NCI-H187 (cell line): ENCODE measurements around the gene FAM98A.

Experiments used
- DNase-seq, 2 experiments: peaks; one replicate each; lab custom pipeline; 2025; lab: John Stamatoyannopoulos, UW

FAM98A gene

DNA sequence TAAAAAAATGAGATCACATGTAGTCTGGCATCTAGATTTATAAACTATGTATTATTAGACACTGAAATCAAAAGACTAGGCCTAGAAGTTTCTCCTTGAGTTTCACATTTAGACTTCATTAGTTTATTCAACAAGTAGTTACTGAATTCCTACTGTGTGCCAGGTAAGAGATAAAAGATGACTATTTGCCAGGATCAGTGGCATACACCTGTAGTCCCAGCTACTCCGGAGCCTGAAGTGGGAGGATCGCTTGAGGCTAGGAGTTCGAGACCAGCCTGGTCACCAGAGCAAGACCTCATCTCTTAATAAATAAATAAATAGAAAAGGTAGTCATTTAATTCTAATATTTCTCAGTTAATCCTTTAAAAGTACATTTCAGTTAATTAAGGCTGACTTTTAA, 2.1 kb downstream of the FAM98A start:
- no peak for DNase-seq

DNA sequence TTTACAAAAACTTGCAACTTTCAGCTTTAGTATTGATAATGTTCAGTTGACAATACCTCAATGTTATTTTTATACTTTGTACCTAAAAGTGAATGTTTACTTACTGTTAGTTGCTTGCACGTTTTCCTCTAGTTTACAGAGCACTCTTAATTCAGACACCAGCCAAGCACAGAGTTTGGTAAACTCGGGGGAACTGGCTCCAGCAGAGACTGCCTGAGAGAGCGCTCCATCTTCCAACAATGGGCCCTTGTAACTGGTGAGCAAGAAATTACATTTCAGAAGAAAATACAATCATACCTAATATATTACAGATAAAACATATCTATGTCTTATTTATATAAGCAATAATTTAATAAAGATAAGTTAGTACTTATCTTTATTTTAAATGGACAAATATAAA, 3.7 kb downstream of the FAM98A start:
- no peak for DNase-seq

DNA sequence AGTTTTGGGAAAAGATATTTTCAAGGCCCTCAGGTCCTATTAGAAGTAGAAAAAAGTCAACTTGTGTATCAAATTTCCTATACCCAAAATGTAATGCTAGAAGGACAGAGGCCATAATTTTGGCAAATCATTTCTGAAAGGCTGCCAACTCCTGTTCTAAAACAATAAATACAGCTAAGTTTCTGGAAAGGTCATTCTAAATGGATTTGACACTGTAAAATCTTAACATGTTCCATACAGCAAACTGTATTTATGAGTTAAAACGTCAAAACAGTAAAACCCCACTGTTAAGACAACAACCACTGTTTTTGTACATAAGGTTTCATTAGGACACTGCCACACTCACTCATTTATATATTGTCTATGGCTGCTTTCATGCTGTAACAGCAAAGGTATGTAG, 9.7 kb downstream of the FAM98A start:
- no peak for DNase-seq

DNA sequence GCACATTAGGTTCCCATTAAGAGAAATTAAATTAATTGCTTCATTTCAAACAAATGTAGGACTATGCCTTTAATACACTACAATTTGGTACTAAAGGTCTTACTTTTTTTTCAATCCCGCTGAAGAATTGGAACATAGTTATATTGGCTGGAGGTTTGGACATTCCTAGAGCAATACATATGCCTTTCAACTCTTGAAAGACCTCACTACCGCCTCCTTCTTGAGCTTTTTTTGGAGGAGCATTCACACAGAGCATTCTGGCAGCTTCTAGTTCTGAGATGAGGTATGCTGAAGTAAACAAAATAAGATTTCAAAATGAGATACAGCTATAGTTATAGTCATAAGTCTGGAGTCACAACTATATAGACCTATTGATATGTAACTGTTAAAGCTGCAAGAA, 10.9 kb downstream of the FAM98A start:
- no peak for DNase-seq

DNA sequence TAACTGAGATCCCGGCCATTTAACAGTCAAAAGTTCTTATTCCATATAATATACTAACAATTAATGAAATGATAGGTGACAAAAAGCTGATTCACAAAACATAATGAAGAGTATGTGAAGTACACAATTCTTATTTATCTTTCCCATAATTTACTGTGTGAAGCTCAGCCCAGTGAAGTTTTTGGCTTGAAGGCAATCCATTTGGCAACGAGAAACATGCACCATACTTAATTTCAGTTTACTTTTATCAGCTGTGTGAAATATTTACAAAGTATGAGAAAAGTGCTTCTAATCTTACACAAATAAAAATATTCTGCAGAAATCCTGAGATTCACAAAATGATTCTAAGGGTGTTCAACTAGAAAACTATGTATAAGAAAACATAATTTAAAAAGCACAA, 12.3 kb downstream of the FAM98A start:
- DNase-seq, result no peak

DNA sequence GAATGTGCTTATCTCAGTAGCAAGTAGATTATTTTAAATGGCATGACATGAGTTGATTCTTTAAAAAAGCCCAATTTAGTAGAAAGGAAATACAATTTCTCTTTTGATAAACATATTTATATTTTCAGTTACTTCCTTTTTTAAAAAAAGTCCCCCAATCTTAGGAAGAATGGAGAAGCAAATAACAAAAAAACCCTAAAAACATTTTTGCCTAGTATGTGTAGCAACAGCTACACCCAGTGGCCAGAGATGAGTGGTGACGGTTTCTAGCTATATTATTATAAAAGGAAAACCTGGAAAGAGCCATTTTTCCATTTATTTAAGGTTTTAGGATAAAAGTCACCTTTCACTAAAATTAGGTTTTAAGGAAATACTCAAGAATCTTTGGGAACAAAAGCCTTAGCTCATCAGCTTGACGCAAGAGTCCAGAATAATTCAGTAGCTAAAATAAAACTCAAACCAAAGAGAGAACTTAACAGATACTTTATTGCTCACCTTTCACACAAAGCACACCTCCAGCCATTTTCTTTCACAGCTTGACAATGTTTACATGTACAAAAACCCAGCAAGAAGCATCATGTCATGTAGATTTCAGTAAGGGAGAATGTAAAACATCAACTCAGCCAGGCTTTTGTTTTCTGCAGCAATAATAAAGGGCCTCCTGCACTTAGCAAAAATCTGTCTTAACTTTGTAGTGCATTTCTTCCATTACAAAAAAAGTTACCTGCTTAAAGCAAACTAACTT, 15.7 kb downstream of the FAM98A start:
- DNase-seq, result no peak

DNA sequence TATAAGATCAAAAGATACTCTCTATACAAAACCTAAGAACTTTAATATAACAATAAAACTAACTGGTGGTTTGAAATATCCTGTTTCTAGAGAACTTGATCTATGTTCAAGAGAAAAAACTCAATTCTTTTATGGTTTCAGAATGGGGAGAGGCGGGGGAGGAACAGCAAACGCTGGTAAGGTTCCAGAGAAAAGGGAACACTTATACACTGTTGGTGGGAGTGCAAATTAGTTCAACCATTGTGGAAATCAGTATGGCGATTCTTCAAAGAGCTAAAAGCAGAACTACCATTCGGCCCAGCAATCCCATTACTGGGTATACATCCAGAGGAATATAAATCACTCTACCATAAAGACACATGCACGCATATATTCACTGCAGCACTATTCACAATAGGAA, 17.2 kb downstream of the FAM98A start:
- no peak for DNase-seq

DNA sequence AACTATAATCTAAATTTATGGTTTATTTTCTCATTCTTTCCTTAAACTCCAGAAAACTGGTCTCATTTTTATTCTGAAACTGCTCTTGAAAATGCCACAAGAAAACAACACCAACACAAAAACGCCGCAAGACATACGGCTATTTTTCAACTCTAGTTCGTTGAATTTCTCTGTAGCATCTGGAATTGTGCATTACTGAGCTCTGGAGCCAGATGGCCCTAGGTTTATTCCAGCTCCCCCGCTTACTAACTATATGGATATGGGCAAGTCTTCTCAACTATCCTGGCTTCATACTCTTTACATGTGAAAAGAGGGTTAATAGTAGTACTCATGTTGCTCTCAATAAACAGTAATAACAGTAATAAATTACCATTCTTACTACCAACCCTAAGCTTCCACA, 19.9 kb downstream of the FAM98A start:
- no peak for DNase-seq

DNA sequence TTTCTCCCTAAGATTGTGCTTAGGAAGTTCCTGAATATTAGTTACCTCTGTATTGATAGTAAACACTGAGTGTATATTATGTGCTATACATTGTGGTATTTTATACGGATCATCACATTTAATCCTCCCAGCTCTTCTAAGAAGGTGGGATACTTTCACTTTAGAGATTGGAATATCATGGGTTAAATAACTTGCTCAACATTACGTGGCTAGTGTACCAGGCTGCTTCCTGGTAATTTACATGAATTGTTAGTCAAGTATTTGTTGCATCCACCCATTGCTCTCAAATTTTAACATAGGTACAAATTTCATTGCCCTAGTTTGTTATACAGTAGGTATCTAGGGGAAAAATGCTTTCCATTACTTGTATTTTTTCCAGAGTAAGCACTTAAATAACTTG, 21.4 kb downstream of the FAM98A start:
- DNase-seq, result no peak

DNA sequence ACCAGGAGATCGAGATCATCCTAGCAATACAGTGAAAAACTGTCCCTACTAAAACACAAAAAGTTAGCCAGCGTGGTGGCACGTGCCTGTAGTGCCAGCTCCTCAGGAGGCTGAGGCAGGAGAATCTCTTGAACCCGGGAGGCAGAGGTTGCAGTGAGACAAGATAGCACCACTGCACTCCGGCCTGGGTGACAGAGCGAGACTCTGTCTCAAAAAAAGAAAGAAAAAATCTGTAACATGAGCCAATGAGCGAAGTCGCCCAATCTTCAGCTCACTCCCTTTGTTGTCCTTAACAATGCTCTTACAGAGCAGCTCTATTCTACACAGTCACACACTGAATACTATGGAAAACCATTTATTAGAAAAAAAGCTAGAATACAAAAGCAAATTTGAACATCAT, 22.0 kb downstream of the FAM98A start:
- DNase-seq, result no peak

DNA sequence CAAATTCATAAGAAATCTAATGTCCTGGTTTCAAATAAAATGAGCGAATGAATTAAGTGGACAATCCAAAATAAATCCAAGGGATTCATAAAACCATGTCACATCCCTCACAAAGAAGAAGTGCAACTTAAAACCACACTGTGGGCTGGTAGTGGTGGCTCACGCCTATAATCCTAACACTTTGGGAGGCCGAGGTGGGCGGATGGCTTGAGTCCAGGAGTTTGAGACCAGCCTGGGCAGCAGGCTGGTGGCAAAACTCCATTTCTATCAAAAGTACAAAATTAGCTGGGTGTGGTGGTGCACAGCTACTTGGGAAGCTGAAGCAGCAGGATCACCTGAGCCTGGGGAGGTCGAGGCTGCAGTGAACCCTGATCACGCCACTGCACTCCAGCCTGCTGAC, 25.4 kb downstream of the FAM98A start:
- no peak for DNase-seq

DNA sequence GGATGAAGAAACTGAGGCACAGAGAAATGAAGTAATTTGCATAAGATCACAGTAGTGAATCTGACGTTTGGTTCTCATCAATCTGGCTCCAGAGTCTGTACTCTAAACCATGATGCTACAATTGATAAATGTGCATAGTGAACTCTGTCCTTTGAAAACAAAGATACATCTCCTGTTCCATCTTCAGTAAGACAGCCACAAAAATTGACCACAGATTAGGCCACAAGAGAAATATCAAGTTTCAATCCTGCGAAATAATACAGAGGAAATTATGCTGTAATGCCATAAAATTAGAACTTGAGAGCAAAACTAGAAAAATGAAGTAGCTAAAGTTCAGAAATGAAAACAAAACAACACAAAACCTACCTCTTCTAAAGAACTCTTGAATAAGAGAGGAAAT, 28.4 kb downstream of the FAM98A start:
- DNase-seq, result no peak

DNA sequence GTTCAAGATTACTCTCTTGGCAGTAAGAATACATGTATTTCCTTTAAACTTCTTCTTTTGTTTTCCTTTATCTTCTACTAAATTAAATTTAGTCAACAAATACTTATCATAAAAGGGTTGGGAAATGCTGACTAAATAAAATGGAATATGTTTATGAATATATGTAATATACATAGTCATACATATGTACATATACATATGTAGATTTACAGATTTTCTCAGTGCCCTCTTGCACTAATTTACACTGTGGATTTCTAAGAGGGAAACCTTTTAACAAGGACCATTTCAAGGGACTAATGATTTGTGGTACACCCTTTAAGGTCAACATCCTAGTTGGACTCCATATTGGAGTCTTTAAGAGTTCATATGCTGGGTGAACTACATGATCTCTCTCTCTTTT, 37.2 kb downstream of the FAM98A start:
- DNase-seq, result no peak

DNA sequence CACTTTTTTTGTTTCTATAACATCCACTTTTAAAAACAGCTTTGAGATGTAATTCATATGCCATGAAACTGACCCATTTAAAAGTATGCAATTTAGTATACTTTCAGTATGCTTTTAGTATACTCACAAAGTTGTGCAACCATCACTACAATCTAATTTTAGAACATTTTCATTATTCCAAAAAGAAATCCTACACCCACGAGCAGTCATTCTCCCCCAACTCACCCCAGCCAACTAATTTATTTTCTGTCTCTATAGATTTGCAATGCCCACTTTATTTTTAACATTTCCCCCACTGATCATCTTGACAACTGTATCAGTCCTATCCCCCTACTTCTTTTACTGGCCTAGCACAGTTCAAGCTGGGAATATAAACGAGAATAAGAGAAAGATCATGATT, 39.1 kb downstream of the FAM98A start:
- DNase-seq, result no peak

DNA sequence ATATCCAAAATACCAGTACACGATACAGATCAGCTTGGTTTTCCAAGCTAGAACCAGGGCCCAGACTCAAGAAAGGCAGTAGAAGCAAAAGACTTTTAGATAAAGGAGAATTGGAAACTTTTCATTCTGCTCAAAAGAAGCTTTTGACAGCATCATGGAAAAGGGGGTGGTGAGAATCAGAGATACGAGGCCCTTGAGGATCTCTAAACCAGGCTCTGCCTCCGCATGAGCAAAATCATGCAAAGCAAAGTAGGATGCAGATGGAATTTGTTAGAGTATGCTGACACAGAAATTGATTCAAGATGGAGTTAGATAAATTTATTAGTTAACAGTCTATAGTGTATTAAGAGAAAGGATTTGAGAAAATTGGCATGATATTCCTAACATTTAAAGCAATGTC, 39.8 kb downstream of the FAM98A start:
- no peak for DNase-seq

DNA sequence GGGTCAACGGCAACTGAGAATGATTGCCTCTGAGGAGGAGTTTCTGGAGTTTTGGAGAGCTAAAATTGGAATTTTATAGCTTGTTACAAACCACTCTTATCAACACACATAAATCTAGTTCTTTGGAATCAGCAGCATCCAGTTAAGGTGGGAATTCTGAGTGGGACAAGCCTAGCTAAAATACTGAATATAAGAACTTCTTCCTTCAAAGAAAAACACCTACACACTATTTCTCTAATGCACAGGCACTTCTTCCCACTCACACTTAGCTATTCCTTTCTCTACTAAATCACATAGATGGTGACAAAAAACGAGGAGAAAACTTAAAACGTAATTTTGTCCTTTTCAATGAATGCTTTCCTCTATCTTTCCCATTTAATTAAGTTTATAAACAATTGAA, 43.4 kb downstream of the FAM98A start:
- no peak for DNase-seq

DNA sequence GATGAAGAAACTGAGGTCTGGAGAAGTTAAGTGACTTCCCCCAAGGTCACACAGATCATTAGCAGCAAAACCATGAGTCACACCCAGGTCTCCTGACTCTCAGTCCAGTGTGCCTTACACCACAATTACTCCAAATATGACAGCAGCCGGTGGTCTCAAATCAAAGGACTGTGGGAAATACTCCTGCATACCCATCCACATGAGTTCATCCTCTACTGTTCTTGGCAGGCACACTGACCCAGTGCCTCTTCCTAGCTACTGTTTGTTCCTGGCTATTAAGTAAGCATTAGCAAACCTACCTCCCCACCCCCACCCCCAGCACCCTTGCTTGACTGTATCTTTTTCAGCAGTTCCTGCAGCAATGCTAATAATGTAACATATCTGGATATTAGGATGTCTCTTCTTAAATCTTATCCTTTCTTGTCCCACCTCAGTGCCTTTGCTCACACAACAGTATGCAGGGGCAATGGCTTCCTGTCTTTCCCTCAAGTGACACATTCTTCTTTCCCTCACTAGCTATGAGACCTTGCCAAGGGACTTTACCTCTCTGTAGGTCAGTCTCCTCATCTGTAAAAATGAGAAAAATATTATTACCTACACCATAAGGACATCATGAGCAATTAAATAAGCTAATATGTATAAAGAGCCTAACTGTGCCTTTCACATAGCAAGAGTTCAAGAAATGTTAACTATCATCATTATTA, 46.2 kb downstream of the FAM98A start:
- DNase-seq, result no peak

DNA sequence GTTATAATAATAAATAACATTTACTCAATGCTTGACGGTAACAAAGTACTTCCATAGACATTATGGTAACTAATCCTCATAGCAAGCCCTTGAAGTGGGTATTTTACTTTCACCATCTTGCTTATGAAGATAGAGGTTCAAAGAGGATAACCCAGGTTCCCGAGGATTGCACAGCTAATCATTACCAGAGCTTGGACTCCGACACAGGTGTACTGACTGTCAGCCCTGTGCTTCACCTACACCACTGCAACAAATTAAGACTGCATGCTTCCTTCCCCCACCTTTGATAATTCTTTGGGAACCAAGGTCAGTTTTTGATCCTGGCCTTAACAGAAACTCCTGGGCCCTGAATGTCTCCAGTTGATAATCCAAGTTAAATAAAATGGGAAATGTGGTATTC, 48.9 kb downstream of the FAM98A start:
- no peak for DNase-seq

DNA sequence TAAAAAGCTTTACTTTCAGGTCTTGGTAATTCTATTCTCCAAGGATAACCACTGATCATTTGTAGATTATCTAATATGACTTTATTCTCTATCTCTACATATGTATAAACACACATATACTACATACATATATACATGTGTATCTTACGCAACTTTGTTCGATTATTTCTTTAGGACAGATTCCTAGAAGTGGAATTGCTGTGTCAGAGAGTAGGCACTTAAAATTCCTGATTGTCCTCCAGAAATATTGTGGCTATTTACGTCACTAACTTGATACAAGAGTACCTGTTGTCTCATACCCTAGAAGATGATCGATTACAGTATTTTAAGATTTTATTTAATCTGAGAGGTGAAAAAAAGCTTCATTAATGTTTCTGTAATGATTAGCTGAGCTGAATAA, 57.9 kb downstream of the FAM98A start:
- no peak for DNase-seq

DNA sequence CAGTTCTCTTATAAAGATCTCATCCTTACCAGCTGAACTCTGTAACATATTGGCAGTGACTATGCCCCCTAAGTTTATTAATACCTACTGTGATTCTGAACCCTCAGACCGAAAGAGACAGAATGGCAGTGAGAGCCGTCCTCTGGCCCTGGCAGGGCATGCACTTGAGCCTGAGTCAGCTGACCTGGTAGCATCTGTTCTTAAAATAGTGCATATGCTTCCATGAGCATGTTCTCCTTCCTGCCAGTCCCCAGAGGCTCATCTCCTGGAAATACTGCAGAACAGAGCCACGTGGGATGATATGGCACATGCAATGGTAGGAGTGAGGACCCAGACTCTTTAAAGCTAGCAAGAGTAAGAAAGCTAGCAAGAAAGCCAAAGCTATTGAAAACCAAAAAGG, 63.7 kb downstream of the FAM98A start:
- DNase-seq, result no peak
